ENCODE data around the gene ADORA2B. TPM values are rescaled to one million over a fixed set of nuclear protein-coding genes. Genes with fewer than 3 reads are reported as not detected.

The ADORA2B gene
- total and polyA plus RNA-seq, 2 of the 8 experiments (the other 6 are each of a cell fraction or from before 2014, with no cell fraction given): 2.6 to 8.2 TPM

GRCh38 chr17:15943971-15944758 is 765 bp upstream of the ADORA2B start (continued):
- TF ChIP-seq RBBP5 (IDR thresholded peaks at IDR 0.05; ENCODE audit: borderline replicate concordance, low read depth, low read length): peak; percentile 20; the same call in 1 of the 2 replicates
- TF ChIP-seq SRF (IDR thresholded peaks at IDR 0.05; ENCODE audit: low read depth, low read length): no peak
- TF ChIP-seq MAX (IDR thresholded peaks at IDR 0.05): peak; percentile 85
